Parathyroid adenoma (tissue), 2 donors: ENCODE results near the gene BCAP29.
A peak's percentile ranks its signal among the peaks of the same experiment; 100 is the strongest.

ENCODE experiments used
- H2AFZ ChIP-seq: fragments of 300-600 bp; sonication (generic); one replicate; pipeline ENCODE4 v1.7.0; 2017; ENCODE audit warnings: antibody characterized with exemption, mild to moderate bottlenecking
- H3K27ac ChIP-seq: fragments of 300-600 bp; sonication (generic); one replicate; pipeline ENCODE4 v1.7.0; 2017
- H3K27me3 ChIP-seq: fragments of 300-600 bp; sonication (generic); one replicate; pipeline ENCODE4 v1.7.0; 2017; ENCODE audit warnings: low read length; ENCODE audit not compliant: control insufficient read depth, insufficient read depth
- H3K36me3 ChIP-seq: fragments of 300-600 bp; sonication (generic); one replicate; pipeline ENCODE4 v1.7.0; 2017; ENCODE audit warnings: low read length; ENCODE audit not compliant: control insufficient read depth, insufficient read depth
- H3K4me1 ChIP-seq: fragments of 300-600 bp; sonication (generic); one replicate; pipeline ENCODE4 v1.7.0; 2017; ENCODE audit warnings: control low read depth
- H3K4me2 ChIP-seq: fragments of 300-600 bp; sonication (generic); one replicate; pipeline ENCODE4 v1.7.0; 2017; ENCODE audit warnings: low read length
- H3K4me3 ChIP-seq: fragments of 300-600 bp; sonication (generic); one replicate; pipeline ENCODE4 v1.7.0; 2017; ENCODE audit warnings: low read depth, low read length
- H3K79me2 ChIP-seq: fragments of 300-600 bp; sonication (generic); one replicate; pipeline ENCODE4 v1.7.0; 2017; ENCODE audit warnings: control low read depth
- H3K9ac ChIP-seq: fragments of 300-600 bp; sonication (generic); one replicate; pipeline ENCODE4 v1.7.0; 2017; ENCODE audit warnings: mild to moderate bottlenecking
- H3K9me3 ChIP-seq: fragments of 300-600 bp; sonication (generic); one replicate; pipeline ENCODE4 v1.7.0; 2017; ENCODE audit warnings: low read length; ENCODE audit not compliant: control insufficient read depth
- TF ChIP-seq, protein P1 (sequence below): fragments of 300-600 bp; sonication (generic); IDR thresholded peaks from one replicate; pipeline ENCODE4 v1.7.0; 2017; ENCODE audit warnings: antibody characterized with exemption, mild to moderate bottlenecking
- donor health status: primary hyperparathyroidism.

Gene BCAP29

DNA sequence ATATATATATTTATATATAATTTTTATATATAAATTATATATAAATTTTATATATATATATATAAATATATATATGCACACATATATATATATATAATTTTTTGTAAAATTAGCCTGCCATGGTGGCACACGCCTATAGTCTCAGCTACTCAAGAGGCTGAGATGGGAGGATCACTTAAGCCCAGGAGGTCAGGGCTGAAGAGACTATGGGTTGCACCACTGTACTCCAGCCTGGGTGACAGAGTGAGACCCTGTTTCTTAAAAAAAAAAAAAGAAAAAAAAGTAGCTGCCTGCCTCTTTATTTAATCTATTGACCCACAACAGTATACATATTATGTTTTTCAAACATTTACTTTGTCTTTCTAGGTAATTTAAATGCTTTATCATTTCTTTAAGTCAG is 19.2 kb downstream of the BCAP29 start:
- H3K4me3 ChIP-seq, result no peak overlapping the region
- H2AFZ ChIP-seq, result no peak overlapping the region
- no peaks in the 10 kb centered on the region for H3K27me3 ChIP-seq
- no peak overlapping the region for H3K27ac ChIP-seq
- TF ChIP-seq, protein P1, sequence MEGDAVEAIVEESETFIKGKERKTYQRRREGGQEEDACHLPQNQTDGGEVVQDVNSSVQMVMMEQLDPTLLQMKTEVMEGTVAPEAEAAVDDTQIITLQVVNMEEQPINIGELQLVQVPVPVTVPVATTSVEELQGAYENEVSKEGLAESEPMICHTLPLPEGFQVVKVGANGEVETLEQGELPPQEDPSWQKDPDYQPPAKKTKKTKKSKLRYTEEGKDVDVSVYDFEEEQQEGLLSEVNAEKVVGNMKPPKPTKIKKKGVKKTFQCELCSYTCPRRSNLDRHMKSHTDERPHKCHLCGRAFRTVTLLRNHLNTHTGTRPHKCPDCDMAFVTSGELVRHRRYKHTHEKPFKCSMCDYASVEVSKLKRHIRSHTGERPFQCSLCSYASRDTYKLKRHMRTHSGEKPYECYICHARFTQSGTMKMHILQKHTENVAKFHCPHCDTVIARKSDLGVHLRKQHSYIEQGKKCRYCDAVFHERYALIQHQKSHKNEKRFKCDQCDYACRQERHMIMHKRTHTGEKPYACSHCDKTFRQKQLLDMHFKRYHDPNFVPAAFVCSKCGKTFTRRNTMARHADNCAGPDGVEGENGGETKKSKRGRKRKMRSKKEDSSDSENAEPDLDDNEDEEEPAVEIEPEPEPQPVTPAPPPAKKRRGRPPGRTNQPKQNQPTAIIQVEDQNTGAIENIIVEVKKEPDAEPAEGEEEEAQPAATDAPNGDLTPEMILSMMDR, result no peak
- H3K36me3 ChIP-seq, result peaks cover 3% of the 10 kb centered on the region
- H3K4me2 ChIP-seq, result no peak overlapping the region
- H3K4me1 ChIP-seq, result no peaks in the 10 kb centered on the region
- H3K9me3 ChIP-seq, result no peaks in the 10 kb centered on the region
- no peak overlapping the region for H3K9ac ChIP-seq
- H3K79me2 ChIP-seq, result no peaks in the 10 kb centered on the region

DNA sequence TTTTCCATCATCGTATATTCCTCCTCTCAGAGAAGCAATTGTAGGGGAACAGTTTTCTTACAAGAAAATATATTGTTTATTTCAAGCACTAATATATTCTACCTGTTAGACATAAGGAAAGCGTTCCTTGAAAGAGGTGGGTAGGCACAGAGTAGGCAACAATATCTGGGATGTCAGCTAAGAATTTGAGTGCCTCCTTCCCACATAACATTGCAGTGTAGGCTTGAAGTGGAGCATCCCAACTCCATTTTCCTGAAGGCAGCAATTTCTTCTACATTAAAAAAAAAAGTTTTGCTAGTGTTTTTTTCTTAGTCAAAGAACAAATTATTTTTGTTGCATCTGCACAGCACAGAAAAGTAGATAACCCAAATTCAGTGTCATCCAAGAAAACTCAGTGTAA is 20.8 kb downstream of the BCAP29 start:
- H3K27ac ChIP-seq, result no peak overlapping the region
- no peak overlapping the region for H3K4me3 ChIP-seq
- peaks cover 3% of the 10 kb centered on the region for H3K36me3 ChIP-seq
- no peaks in the 10 kb centered on the region for H3K9me3 ChIP-seq
- TF ChIP-seq, protein P1, result no peak
- H3K9ac ChIP-seq, result no peak overlapping the region
- no peak overlapping the region for H2AFZ ChIP-seq
- H3K4me1 ChIP-seq, result no peaks in the 10 kb centered on the region
- H3K79me2 ChIP-seq, result no peaks in the 10 kb centered on the region
- no peak overlapping the region for H3K4me2 ChIP-seq
- H3K27me3 ChIP-seq, result no peaks in the 10 kb centered on the region

DNA sequence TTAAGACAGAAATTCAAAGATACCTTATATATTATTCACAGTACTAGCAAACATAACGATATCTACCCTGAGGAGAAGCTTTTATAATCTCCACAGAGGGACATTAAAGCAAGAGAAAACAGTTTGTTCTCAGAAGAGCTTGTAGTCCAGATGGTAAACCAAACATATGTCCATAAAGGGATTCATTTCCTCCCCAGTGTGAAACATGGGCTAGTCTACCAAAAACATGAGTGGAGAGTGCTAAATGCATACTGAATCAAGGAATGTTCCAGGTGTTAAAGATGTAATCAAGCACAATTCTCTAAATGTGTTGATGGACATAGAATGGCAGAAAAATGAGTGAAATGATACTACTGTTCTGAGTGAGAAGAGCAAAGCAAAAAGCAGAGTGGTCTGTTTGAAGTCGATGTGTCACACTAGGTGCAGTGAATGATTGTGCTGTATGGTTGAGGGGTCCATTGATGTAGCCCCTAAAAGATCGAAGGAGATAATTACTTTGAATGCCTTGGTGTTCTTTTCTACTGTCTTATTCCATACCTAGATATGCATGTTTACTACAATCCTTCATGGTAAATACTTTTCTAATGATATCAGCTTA is 25.3 kb downstream of the BCAP29 start:
- no peak overlapping the region for H3K27ac ChIP-seq

DNA sequence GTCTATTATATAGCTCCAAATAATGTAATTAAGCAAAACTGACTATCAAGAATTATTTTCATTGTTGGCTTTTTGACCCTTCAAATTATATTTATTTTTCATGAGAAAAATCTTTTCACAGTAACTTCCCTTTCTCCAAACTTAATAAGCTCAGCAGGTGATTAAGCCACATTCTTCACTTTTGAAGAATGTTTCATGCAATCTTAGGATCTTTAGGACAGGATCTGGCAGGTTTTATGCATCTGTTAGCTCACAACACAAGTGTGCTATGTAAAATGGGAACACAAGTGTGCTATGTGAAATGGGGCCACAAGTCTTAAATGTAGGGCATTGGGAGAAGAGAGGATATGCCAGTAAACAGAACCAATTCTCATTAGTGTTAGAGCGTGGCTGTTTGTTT is 26.3 kb downstream of the BCAP29 start:
- no peaks in the 10 kb centered on the region for H3K4me1 ChIP-seq
- H3K4me2 ChIP-seq, result no peak overlapping the region
- TF ChIP-seq, protein P1, result no peak
- no peak overlapping the region for H2AFZ ChIP-seq
- H3K36me3 ChIP-seq, result peaks cover 3% of the 10 kb centered on the region
- no peaks in the 10 kb centered on the region for H3K9me3 ChIP-seq
- H3K27me3 ChIP-seq, result no peaks in the 10 kb centered on the region
- no peak overlapping the region for H3K4me3 ChIP-seq
- no peaks in the 10 kb centered on the region for H3K79me2 ChIP-seq
- H3K27ac ChIP-seq, result no peak overlapping the region
- H3K9ac ChIP-seq, result no peak overlapping the region

More for the DNA sequence above, 25.3 kb downstream of the BCAP29 start:
- Histone ChIP-seq H2AFZ (no peak overlapping the region), H3K27me3 (no peaks in the 10 kb centered on the region), H3K79me2 (no peaks in the 10 kb centered on the region), H3K4me2 (no peak overlapping the region), H3K9me3 (no peaks in the 10 kb centered on the region), H3K9ac (no peak overlapping the region), H3K4me3 (no peak overlapping the region), H3K4me1 (no peaks in the 10 kb centered on the region), H3K36me3 (peaks cover 3% of the 10 kb centered on the region)
- TF ChIP-seq, protein P1, result no peak

DNA sequence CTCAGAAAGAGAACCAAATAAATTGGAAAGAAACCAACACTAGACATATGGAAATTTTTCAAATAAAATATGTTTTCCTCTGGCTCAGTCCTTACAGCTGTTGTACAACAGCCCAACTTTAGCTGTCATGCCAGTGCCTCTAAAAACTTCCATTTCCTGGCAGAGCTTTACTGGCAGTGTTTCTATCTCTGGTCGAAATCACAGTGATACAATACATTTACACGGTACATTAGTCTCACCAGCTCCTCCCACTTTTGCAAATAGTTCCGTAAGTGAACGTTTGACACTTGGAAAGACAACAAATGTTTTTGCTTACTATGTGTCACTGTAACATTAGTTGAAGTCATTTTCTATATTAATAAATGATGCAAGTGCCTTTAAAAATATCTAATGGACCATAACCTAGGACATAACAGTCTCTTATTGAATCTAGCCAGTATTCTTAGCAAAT is 29.8 kb downstream of the BCAP29 start:
- H3K4me1 ChIP-seq, result peaks cover 6% of the 10 kb centered on the region
- TF ChIP-seq, protein P1, result no peak
- H3K4me2 ChIP-seq, result peak overlapping the region; percentile 37
- no peak overlapping the region for H2AFZ ChIP-seq
- H3K27me3 ChIP-seq, result no peaks in the 10 kb centered on the region
- H3K9ac ChIP-seq, result no peak overlapping the region
- H3K27ac ChIP-seq, result no peak overlapping the region
- H3K9me3 ChIP-seq, result no peaks in the 10 kb centered on the region
- no peaks in the 10 kb centered on the region for H3K79me2 ChIP-seq
- H3K4me3 ChIP-seq, result no peak overlapping the region
- H3K36me3 ChIP-seq, result no peaks in the 10 kb centered on the region
